ENCODE measurements around the gene POR.
"Not testable (repeated sequence)": the region's sequence is repeated elsewhere in the genome, so short reads cannot be mapped to it uniquely, and the experiment has no call there.

POR gene

GRCh38 chr7:75885036-75885435 is 29.9 kb upstream of the POR start:
- no peak for DNase-seq

- no peak for DNase-seq
These were observed 27.1 kb upstream of the POR start for GRCh38 chr7:75887669-75888369.

DNA sequence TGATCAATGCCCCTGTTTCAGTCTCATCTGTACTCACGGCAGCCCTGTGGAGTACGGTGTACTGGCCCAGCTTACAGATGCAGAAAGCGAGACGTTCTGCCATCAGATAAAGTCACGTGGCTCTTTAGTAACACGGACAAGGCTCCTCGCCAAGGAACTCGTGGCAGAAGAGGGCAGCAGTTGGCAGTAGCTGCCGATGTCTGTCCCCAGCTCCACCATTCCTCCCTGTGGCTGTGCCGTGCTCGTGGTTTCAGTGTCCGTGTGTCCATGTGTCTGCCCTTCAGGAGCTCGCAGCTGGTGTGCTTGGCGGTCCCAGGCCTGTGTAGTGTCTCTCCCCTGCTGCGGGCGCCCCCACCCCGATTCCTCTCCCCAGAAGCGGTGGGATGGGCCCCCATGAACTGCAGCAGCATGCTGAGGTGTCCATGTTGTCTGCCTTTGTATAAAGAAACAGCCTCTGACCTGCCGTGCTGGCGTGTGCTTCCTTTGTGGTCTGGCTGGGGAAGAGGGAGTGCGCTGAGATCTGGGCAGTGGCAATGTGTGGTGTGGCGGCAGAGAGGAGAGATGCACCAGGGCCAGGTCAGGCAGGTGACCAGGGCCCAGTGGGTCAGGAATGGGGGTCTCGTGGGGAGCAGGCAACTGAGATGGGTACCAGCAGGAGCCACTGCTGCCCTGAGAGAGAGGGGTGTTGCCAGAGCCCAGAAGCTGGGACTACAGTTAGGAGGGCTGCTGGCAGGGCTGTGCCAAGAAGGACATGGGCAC is 26.3 kb upstream of the POR start:
- no peak for DNase-seq

GRCh38 chr7:75889223-75889825 is 25.6 kb upstream of the POR start:
- no peak for DNase-seq

- no peak for DNase-seq
These were observed 25.1 kb upstream of the POR start for GRCh38 chr7:75889826-75890225.

DNA sequence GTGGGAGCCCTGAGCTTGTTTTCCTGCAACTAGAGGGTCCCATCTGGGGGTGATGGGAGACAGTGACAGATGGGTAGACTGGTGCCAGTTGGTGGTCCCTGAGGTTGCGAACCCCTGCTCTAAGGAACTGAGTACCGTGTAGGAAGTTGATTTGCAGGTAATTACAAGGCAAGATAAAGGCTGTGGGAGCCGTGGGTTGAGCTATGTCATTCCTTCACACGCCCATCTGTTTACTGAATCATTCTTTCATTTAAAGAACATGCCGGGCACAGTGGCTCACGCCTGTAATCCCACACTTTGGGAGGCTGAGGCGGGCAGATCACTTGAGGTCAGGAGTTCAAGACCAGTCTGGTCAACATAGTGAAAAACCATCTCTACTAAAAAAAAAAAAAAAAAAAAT is 23.7 kb upstream of the POR start:
- not testable (repeated sequence) for DNase-seq

- DNase-seq: no peak
These were observed 23.0 kb upstream of the POR start for GRCh38 chr7:75891815-75892411.

DNA sequence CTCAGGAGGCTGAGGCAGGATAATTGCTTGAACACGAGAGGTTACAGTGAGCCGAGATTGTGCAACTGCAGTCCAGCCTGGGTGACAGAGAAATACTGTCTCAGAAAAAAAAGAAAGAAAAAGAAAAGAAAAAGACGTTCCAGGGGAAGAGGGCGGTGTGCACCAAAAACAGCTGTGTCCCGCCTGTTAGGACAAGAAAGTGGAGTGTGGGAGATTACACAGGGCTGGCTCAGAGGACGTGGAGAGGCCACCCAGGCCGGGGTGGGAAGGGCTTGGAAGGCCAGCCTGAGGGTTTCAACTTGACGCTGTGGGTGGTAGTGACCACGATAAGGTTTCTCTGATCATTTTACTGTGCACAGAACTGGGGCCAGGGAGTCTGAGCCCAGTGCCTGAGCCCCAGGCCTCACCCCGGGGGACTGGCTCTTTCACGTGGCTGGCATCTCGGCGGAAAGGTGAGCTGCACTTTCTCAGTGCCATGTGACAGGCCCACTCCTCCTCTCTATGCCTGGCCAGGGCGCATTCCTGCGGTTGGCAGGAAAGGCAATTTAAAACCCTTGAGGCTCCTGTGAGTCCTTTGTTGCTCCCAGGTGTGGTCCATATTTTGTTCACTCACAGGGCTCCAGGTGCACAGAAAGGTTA is 22.2 kb upstream of the POR start:
- no peak for DNase-seq

DNA sequence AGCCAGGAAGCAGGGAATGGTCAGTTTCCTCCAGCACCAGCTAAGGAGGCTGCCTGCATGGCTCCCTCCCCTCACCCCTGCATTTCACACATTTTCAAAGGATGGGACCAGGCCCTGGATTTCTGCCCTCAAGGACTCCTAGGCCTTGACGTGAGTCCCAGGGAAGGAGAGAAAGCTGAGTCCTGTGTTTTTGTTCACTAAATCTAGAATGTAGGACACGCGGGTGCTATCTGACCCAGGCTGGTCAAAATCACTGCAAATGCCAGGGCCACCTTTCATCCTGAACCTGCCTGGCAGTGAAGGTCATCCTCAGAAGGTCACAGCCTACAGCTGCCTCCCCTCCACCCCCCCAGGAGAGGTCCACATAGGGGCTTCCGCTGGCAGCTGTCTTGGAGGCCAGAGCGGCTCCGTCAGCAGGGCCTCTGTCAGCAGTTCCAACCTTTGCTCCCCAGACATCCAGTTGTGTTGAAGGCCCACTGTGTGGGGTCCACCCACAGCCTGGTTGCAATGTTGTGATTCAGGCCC is 18.1 kb upstream of the POR start:
- no peak for DNase-seq

DNA sequence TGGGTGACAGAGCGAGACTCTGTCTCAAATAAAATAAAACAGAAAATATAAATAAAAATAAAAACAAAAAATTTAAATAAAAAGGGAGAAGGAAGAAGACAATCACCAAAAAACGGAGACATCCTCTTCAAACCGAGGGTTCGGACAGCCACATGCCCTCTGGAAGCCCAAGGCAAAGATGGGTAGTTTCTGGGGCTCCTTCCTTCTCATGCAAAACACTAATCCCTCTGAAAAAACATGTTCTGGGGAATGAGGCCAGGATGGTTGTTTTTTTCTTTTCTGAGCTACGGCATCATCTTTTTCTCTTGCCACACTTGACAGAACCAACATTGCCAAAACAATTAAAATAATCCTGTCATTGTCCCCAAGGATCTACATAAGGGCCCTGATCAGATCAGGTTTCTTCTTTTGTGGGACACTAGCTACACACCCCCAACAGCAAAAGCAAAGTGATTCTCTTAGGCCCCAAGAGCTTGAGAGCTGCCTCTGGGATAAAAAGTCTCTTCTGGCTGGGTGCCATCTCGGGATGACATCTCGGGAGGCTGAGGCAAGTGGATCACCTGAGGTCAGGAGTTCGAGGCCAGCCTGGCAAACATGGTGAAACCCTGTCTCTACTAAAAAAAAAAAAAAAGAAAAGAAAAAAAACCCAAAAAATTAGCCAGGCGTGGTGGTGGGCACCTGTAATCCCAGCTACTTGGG is 14.2 kb upstream of the POR start:
- DNase-seq: no peak

GRCh38 chr7:75905785-75906604 is 9.0 kb upstream of the POR start:
- DNase-seq: no peak

GRCh38 chr7:75906991-75907667 is 7.8 kb upstream of the POR start:
- DNase-seq: no peak

- DNase-seq: not testable (repeated sequence)
These were observed 7.3 kb upstream of the POR start for GRCh38 chr7:75907668-75908039.

DNA sequence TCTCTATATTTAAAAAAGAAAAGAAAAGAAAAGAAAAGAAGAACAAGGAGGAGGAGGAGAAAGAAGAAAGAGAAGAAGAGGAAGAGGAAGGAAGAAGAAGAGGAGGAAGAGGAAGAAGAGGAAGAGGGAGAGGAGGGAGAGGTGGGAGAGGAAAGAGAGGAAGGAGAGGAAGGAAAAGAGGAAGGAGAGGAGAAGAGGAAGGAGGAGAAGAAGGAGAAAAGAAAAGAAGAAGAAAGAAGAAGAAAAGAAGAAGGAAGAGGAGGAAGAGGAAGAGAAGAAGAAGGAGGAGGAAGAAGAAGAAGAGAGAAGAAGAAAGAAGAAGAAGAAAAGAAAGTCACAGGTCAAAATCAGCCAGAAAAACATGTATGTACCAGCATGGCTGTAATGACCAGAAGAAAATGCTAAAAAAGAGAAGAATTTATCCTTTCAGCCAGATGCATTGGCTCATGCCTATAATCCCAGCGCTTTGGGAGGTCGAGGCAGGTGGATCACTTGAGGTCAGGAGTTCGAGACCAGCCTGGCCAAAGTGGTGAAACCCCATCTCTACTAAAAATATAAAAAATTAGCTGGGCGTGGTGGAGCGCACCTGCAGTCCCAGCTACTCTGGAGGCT is 5.3 kb upstream of the POR start:
- DNase-seq: no peak

GRCh38 chr7:75911186-75911585 is 3.8 kb upstream of the POR start:
- not testable (repeated sequence) for DNase-seq

- no peak for DNase-seq
These were observed 1.5 kb upstream of the POR start for GRCh38 chr7:75913437-75913836.

- DNase-seq: no peak
These were observed 743 bp upstream of the POR start for GRCh38 chr7:75914169-75914654.

GRCh38 chr7:75915416-75916156 is 631 bp downstream of the POR start:
- peak; percentile 20 for DNase-seq

DNA sequence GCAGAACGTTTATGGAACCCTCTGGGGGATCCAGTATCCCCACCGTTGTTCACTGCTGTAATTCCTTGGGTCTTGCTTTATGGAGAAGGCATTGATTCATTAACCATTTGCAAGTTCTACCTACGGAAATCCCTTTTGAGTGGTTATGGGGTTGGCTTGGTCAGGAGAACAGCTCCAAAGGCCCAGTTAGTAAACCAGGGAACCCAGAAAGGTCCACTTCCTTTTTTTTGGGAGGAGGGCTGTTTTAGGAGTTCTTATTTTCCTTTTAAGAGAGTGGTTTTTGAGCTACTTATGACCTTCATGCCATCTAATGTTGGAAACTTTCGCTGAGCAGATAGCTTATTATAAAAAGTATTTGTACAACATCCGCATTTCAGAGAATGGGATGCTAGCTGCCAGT is 1.3 kb downstream of the POR start:
- DNase-seq: no peak
